ENCODE measurements around the gene PACS1.

Gene PACS1

DNA sequence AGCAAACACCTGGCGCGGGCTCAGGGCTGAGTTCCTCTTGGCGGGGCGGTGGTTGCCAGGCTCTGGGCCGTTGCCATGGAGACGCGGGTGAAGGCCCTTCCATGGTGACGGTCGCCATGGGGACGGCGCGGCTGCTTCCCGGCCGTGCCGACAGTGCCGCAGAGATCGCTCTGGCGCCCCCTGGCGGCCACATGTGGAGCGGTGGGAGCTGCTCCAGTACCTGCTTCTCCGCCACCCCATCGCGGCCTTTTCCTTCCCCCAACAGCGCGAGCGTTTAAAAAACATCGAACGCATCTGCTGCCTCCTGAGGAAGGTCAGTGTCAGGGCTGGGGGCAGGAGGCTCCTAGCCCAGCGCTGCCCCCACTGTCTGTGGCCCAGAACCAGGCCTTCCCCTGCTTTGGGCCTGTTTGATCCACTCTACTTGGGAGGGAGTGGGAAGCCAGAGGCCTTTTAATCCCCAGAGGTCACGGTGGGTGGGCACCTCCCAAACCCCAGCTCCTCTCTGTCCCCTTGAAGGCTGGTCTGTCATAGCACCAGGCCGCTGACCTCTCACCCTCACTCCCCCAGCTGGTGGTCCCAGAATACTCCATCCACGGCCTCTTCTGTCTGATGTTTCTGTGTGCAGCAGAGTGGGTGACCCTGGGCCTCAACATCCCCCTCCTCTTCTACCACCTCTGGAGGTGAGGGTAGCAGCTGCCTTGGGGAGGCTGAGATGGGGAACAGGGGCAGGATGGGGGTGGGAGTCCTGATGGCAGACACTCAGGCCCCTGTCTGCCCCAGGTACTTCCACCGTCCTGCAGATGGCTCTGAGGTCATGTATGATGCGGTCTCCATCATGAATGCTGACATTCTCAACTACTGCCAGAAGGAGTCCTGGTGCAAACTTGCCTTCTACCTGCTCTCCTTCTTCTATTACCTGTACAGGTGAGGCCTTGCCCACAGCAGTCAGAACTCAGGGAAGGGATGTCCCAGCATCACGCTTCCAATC, 212.7 kb downstream of the PACS1 start:
- no peaks in the 10 kb centered on the region for H3K9me2 ChIP-seq (replicated peaks; ENCODE audit: control insufficient read depth, low read length)
- H3K9me3 ChIP-seq (ENCODE audit: control insufficient read depth, insufficient read depth, low read length), result no peaks in the 10 kb centered on the region
- H3F3A ChIP-seq (ENCODE audit: control insufficient read depth, insufficient read depth), result peaks cover 3% of the 10 kb centered on the region; the same call in 1 of the 2 replicates
- H3K4me3 ChIP-seq (ENCODE audit: low read length), result peak overlapping the region; percentile 44; the same call in 1 of the 2 replicates
- peak overlapping the region; percentile 18; the same call in 1 of the 2 replicates for H3K27ac ChIP-seq (ENCODE audit: low read depth, low read length)
- peaks cover 35% of the 10 kb centered on the region for H3K4me1 ChIP-seq (ENCODE audit: control insufficient read depth, low read length)
- no peaks in the 10 kb centered on the region for H3K27me3 ChIP-seq (ENCODE audit: control insufficient read depth, low read length)
- H3K36me3 ChIP-seq (ENCODE audit: control insufficient read depth, low read length), result peaks cover 3% of the 10 kb centered on the region; the same call in 1 of the 2 replicates
- peak overlapping the region; percentile 66 for H3K4me2 ChIP-seq (ENCODE audit: low read length)
- no peaks in the 10 kb centered on the region for H4K20me1 ChIP-seq (ENCODE audit: control insufficient read depth, insufficient read depth, low read depth, low read length)
- peaks cover 6% of the 10 kb centered on the region for H3K79me2 ChIP-seq (ENCODE audit: control insufficient read depth, low read length)
- TF ChIP-seq, protein P1, sequence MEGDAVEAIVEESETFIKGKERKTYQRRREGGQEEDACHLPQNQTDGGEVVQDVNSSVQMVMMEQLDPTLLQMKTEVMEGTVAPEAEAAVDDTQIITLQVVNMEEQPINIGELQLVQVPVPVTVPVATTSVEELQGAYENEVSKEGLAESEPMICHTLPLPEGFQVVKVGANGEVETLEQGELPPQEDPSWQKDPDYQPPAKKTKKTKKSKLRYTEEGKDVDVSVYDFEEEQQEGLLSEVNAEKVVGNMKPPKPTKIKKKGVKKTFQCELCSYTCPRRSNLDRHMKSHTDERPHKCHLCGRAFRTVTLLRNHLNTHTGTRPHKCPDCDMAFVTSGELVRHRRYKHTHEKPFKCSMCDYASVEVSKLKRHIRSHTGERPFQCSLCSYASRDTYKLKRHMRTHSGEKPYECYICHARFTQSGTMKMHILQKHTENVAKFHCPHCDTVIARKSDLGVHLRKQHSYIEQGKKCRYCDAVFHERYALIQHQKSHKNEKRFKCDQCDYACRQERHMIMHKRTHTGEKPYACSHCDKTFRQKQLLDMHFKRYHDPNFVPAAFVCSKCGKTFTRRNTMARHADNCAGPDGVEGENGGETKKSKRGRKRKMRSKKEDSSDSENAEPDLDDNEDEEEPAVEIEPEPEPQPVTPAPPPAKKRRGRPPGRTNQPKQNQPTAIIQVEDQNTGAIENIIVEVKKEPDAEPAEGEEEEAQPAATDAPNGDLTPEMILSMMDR (IDR thresholded peaks at IDR 0.05; ENCODE audit: low read depth, low read length, poor library complexity, severe bottlenecking), result peak; percentile 92
- no peak for TF ChIP-seq EZH2phosphoT487 (IDR thresholded peaks at IDR 0.05; ENCODE audit: borderline replicate concordance, low read length)

DNA sequence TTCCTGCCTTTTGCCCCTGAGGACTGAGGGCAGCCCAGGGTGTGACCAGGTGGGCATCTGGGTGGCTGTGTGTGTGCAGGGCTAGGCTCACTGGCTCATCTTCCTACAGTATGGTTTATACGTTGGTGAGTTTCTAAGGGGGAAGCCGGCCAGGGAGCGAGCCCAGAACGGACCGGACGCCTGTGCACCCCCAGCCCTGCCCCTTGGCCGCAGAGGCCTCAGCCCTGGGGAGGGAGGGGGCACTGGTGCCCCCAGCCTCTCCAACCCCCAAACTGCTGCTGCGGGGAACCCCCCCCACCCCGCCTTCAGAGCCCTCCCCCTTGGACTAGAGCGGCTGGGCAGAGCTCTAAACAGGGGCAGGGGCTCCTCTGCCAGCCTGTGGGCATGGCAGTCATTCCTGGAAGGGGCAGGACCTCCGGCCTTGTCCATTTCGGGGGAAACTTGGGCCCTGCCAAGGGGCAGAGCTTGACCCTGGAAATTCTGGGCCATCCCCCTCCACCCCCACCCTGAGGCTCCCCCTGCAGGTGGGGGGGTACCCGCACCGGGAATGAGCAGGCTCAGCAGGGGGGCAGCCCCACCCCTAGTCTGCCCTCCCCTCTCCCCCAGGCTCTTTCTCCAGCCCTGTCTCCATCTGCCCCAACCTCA, 213.5 kb downstream of the PACS1 start:
- H3K4me1 ChIP-seq (ENCODE audit: control insufficient read depth, low read length), result peaks cover 37% of the 10 kb centered on the region
- H3K27ac ChIP-seq (ENCODE audit: low read depth, low read length), result no peak overlapping the region
- H3K27me3 ChIP-seq (ENCODE audit: control insufficient read depth, low read length), result no peaks in the 10 kb centered on the region
- H3K36me3 ChIP-seq (ENCODE audit: control insufficient read depth, low read length), result peaks cover 5% of the 10 kb centered on the region
- peaks cover 3% of the 10 kb centered on the region; the same call in 1 of the 2 replicates for H3F3A ChIP-seq (ENCODE audit: control insufficient read depth, insufficient read depth)
- H3K9me3 ChIP-seq (ENCODE audit: control insufficient read depth, insufficient read depth, low read length), result no peaks in the 10 kb centered on the region
- H3K4me2 ChIP-seq (ENCODE audit: low read length), result no peak overlapping the region
- peaks cover 14% of the 10 kb centered on the region for H3K79me2 ChIP-seq (ENCODE audit: control insufficient read depth, low read length)
- no peak for TF ChIP-seq EZH2phosphoT487 (IDR thresholded peaks at IDR 0.05; ENCODE audit: borderline replicate concordance, low read length)
- no peak overlapping the region for H3K4me3 ChIP-seq (ENCODE audit: low read length)
- no peaks in the 10 kb centered on the region for H4K20me1 ChIP-seq (ENCODE audit: control insufficient read depth, insufficient read depth, low read depth, low read length)
- no peaks in the 10 kb centered on the region for H3K9me2 ChIP-seq (replicated peaks; ENCODE audit: control insufficient read depth, low read length)

DNA sequence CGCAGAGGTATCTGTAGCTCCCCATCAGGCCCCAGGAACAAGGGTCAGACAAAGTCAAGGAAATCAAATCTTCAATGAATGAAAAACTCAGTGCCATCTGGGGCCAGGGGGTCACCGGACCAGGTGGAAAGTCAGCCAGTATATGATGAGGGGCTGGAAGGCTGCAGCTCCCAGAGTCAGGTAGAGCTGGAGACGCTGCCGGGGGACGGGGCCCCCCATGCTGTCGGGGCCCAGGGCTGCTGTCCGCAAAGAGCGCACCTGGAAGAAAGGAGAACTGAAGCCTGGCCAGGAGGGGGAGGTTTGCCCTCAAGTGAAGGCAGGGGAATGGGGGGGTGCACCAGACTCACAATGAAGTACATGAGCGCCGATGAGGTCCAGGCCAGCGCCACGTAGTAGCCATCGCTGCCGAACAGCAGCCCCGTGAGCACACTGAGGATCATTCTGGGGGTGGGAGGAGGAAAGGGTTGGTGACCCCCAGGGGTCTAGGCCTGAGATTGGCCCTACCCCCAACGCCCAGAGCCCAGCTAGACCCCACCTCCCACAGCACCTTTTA, 214.5 kb downstream of the PACS1 start:
- peaks cover 34% of the 10 kb centered on the region for H3K4me1 ChIP-seq (ENCODE audit: control insufficient read depth, low read length)
- TF ChIP-seq EZH2phosphoT487 (IDR thresholded peaks at IDR 0.05; ENCODE audit: borderline replicate concordance, low read length), result no peak
- TF ChIP-seq, protein P1 (IDR thresholded peaks at IDR 0.05; ENCODE audit: low read depth, low read length, poor library complexity, severe bottlenecking), result no peak
- H3K4me2 ChIP-seq (ENCODE audit: low read length), result no peak overlapping the region
- no peaks in the 10 kb centered on the region for H3K9me2 ChIP-seq (replicated peaks; ENCODE audit: control insufficient read depth, low read length)
- no peak overlapping the region for H3K4me3 ChIP-seq (ENCODE audit: low read length)
- H3K9me3 ChIP-seq (ENCODE audit: control insufficient read depth, insufficient read depth, low read length), result no peaks in the 10 kb centered on the region
- H3K79me2 ChIP-seq (ENCODE audit: control insufficient read depth, low read length), result peaks cover 17% of the 10 kb centered on the region
- no peaks in the 10 kb centered on the region for H4K20me1 ChIP-seq (ENCODE audit: control insufficient read depth, insufficient read depth, low read depth, low read length)
- H3K27ac ChIP-seq (ENCODE audit: low read depth, low read length), result no peak overlapping the region
- peaks cover 3% of the 10 kb centered on the region; the same call in 1 of the 2 replicates for H3F3A ChIP-seq (ENCODE audit: control insufficient read depth, insufficient read depth)
- peaks cover 7% of the 10 kb centered on the region for H3K36me3 ChIP-seq (ENCODE audit: control insufficient read depth, low read length)
- H3K27me3 ChIP-seq (ENCODE audit: control insufficient read depth, low read length), result no peaks in the 10 kb centered on the region
